Esophagus squamous epithelium (tissue), 5 donors: ENCODE results near the gene SCN2A. TPM values are rescaled to one million over a fixed set of nuclear protein-coding genes. Genes with fewer than 3 reads are reported as not detected.
A peak's percentile ranks its signal among the peaks of the same experiment; 100 is the strongest.

Experiments used
- DNase-seq: peaks from one replicate; lab custom pipeline; 2025; lab: John Stamatoyannopoulos, UW
- H3K27ac ChIP-seq, 4 donors: fragments of 200-600 bp; sonication (generic); one replicate each; pipeline ENCODE4 v1.5.1; 2016 to 2019; ENCODE audit warnings: mild to moderate bottlenecking in 1 of 4
- H3K27me3 ChIP-seq, 4 donors: fragments of 200-600 bp; sonication (generic); 1 replicate in 3 of 4; 2 replicates in 1 of 4; pipeline versions ENCODE4 v1.5.1 to v1.6.0; 2017 to 2021; ENCODE audit warnings: antibody characterized with exemption in 1 of 4
- H3K36me3 ChIP-seq, 3 donors: fragments of 200-600 bp; sonication (generic); one replicate each; pipeline ENCODE4 v1.5.1; 2016 to 2019
- H3K4me1 ChIP-seq, 3 donors: fragments of 200-600 bp; sonication (generic); one replicate each; pipeline ENCODE4 v1.5.1; 2017 to 2019
- H3K4me3 ChIP-seq, 4 donors: fragments of 200-600 bp; sonication (generic); 1 replicate in 3 of 4; 2 replicates in 1 of 4; pipeline ENCODE4 v1.5.1; 2016 to 2019; ENCODE audit warnings: mild to moderate bottlenecking in 2 of 4, moderate library complexity in 1 of 4
- H3K9me3 ChIP-seq, 3 donors: fragments of 200-600 bp; sonication (generic); one replicate each; pipeline ENCODE4 v1.5.1; 2016 to 2019
- CTCF ChIP-seq, 6 experiments: fragments of 450-650 bp in 4 of 6; fragments of 200-600 bp in 2 of 6; sonication (generic) in 2 of 6; IDR thresholded peaks; one replicate each; pipeline ENCODE4 v1.5.1; 2016 to 2019; ENCODE audit warnings: antibody characterized with exemption in 6 of 6, mild to moderate bottlenecking in 4 of 6, moderate library complexity in 4 of 6
- POLR2A ChIP-seq, 4 donors: fragments of 450-650 bp; IDR thresholded peaks; one replicate each; pipeline ENCODE4 v1.6.1; 2017; ENCODE audit warnings: antibody characterized with exemption in 4 of 4, mild to moderate bottlenecking in 4 of 4, moderate library complexity in 3 of 4
- WGBS, 2 donors: methylation state at CpG; one replicate each; pipeline ENCODE4 v1.1.5; 2018; 5-methylcytosine and 5-hydroxymethylcytosine counted together
- intact Hi-C: fragments of 100-400 bp; cut with DNase I; formaldehyde crosslinking; loops from one replicate; pipeline ENCODE4 v1.15.0; 2022
- total RNA-seq, 4 donors: library from RNA; depleted of rRNA; stranded (reverse); fragments of >200 nt; gene quantifications; one replicate each; pipeline ENCODE4 v1.1.0, GENCODE V29; 2016
- donor health status: DM: yes; HTN: yes; CAD: no.

The SCN2A gene
- total RNA-seq, 4 donors from 2014 or later: 0.21 TPM; not detected in 3

GRCh38 chr2:165268754-165269153, 29.5 kb downstream of the SCN2A start:
- 51 to 61% methylated on average over 2 of the region's 2 CpGs for WGBS, 2 donors
- peaks cover 0 to 2% (median 0%) of the 10 kb centered on the region in 3 donors for H3K4me1 ChIP-seq
- H3K27ac ChIP-seq: no peak overlapping the region
- H3K27me3 ChIP-seq: no peaks in the 10 kb centered on the region
- DNase-seq: no peak
- H3K4me3 ChIP-seq: no peak overlapping the region
- TF ChIP-seq POLR2A (IDR thresholded peaks at IDR 0.05) (no peak), CTCF (IDR thresholded peaks at IDR 0.05) (no peak)
- intact Hi-C loops: no loop called here
- no peaks in the 10 kb centered on the region for H3K36me3 ChIP-seq
- H3K9me3 ChIP-seq: no peaks in the 10 kb centered on the region

- H3K27ac ChIP-seq: no peak overlapping the region
- DNase-seq: no peak
- no peaks in the 10 kb centered on the region for H3K27me3 ChIP-seq
- no peaks in the 10 kb centered on the region for H3K9me3 ChIP-seq
- peaks cover 0 to 6% (median 0%) of the 10 kb centered on the region in 3 donors for H3K4me1 ChIP-seq
- no peaks in the 10 kb centered on the region for H3K36me3 ChIP-seq
- H3K4me3 ChIP-seq: no peak overlapping the region
- intact Hi-C loops: loop anchor here (10.0 kb wide), 1 partner anchor 248 kb away; no protein-coding TSS in a partner anchor
- TF ChIP-seq POLR2A (IDR thresholded peaks at IDR 0.05) (no peak), CTCF (IDR thresholded peaks at IDR 0.05) (no peak)
Observed at GRCh38 chr2:165273176-165273575, 34.0 kb downstream of the SCN2A start.

GRCh38 chr2:165274698-165275097, 35.5 kb downstream of the SCN2A start:
- Histone ChIP-seq H3K27me3 (no peaks in the 10 kb centered on the region), H3K4me1 (peaks cover 0 to 6% (median 0%) of the 10 kb centered on the region in 3 donors), H3K27ac (peak overlapping the region in 3 of 4 donors; percentile 17 to 75 (median 36)), H3K9me3 (no peaks in the 10 kb centered on the region), H3K4me3 (no peak overlapping the region), H3K36me3 (no peaks in the 10 kb centered on the region)
- 27 to 49% methylated on average over 5 of the region's 5 CpGs for WGBS, 2 donors
- intact Hi-C loops: loop anchor here (10.0 kb wide), 1 partner anchor 250 kb away; no protein-coding TSS in a partner anchor
- DNase-seq: no peak
- TF ChIP-seq POLR2A (IDR thresholded peaks at IDR 0.05) (no peak), CTCF (IDR thresholded peaks at IDR 0.05) (no peak)

- no peak overlapping the region for H3K27ac ChIP-seq
- intact Hi-C loops: loop anchor here (10.0 kb wide), 1 partner anchor 251 kb away; no protein-coding TSS in a partner anchor
Observed at GRCh38 chr2:165275932-165276331, 36.7 kb downstream of the SCN2A start.

GRCh38 chr2:165277295-165277694, 38.1 kb downstream of the SCN2A start:
- Histone ChIP-seq H3K27ac (no peak overlapping the region), H3K9me3 (no peaks in the 10 kb centered on the region), H3K4me1 (peaks cover 0 to 6% (median 0%) of the 10 kb centered on the region in 3 donors), H3K36me3 (no peaks in the 10 kb centered on the region), H3K4me3 (no peak overlapping the region), H3K27me3 (no peaks in the 10 kb centered on the region)
- intact Hi-C loops: loop anchor here (10.0 kb wide), 1 partner anchor 252 kb away; no protein-coding TSS in a partner anchor
- DNase-seq: no peak
- TF ChIP-seq POLR2A (IDR thresholded peaks at IDR 0.05) (no peak), CTCF (IDR thresholded peaks at IDR 0.05) (no peak)

More at GRCh38 chr2:165275932-165276331, 36.7 kb downstream of the SCN2A start:
- Histone ChIP-seq H3K36me3 (no peaks in the 10 kb centered on the region), H3K9me3 (no peaks in the 10 kb centered on the region), H3K27me3 (no peaks in the 10 kb centered on the region), H3K4me1 (peaks cover 0 to 6% (median 0%) of the 10 kb centered on the region in 3 donors), H3K4me3 (no peak overlapping the region)
- no peak for DNase-seq
- TF ChIP-seq CTCF (IDR thresholded peaks at IDR 0.05): no peak
- 60 to 81% methylated on average over 2 of the region's 2 CpGs for WGBS, 2 donors
